ENCODE results near the gene SLC29A4.

- TF ChIP-seq, protein P1, sequence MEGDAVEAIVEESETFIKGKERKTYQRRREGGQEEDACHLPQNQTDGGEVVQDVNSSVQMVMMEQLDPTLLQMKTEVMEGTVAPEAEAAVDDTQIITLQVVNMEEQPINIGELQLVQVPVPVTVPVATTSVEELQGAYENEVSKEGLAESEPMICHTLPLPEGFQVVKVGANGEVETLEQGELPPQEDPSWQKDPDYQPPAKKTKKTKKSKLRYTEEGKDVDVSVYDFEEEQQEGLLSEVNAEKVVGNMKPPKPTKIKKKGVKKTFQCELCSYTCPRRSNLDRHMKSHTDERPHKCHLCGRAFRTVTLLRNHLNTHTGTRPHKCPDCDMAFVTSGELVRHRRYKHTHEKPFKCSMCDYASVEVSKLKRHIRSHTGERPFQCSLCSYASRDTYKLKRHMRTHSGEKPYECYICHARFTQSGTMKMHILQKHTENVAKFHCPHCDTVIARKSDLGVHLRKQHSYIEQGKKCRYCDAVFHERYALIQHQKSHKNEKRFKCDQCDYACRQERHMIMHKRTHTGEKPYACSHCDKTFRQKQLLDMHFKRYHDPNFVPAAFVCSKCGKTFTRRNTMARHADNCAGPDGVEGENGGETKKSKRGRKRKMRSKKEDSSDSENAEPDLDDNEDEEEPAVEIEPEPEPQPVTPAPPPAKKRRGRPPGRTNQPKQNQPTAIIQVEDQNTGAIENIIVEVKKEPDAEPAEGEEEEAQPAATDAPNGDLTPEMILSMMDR (IDR thresholded peaks at IDR 0.05): no peak
- no peak for TF ChIP-seq ZFX (IDR thresholded peaks at IDR 0.05; ENCODE audit: borderline replicate concordance)
These were observed 66.2 kb downstream of the SLC29A4 start for GRCh38 chr7:5349005-5349380.
